ENCODE measurements around the gene ASB7. TPM values are rescaled to one million over a fixed set of nuclear protein-coding genes. Genes with fewer than 3 reads are reported as not detected.
"Not testable (repeated sequence)": the region's sequence is repeated elsewhere in the genome, so short reads cannot be mapped to it uniquely, and the experiment has no call there.

ASB7 gene
- total RNA-seq, 2 experiments from 2014 or later, result 21.1 to 21.5 TPM

- Mint-ChIP-seq H3K9me3 (no peaks in the 10 kb centered on the region), H3K27me3 (no peaks in the 10 kb centered on the region), H3K4me3 (no peak overlapping the region), H3K36me3 (peaks cover 33% of the 10 kb centered on the region), H3K4me1 (peaks cover 27% of the 10 kb centered on the region), H3K27ac (no peak overlapping the region)
- DNase-seq, result no peak
- POLR2A ChIA-PET, result interaction anchor here (0.7 to 1.0 kb wide), 2 partner anchors 24 to 223 kb away, joined by 3 read pairs; no protein-coding TSS in a partner anchor
- no peak for ATAC-seq (ENCODE audit: low read depth)
Measured at GRCh38 chr15:100573526-100573925, 28.9 kb upstream of the ASB7 start.

- H3K9me3 Mint-ChIP-seq, result peaks cover 12% of the 10 kb centered on the region
- POLR2A ChIA-PET, result no interaction called here
- H3K27me3 Mint-ChIP-seq, result no peaks in the 10 kb centered on the region
- H3K4me3 Mint-ChIP-seq, result no peak overlapping the region
- DNase-seq (no peak), ATAC-seq (ENCODE audit: low read depth) (no peak)
- H3K4me1 Mint-ChIP-seq, result peaks cover 13% of the 10 kb centered on the region
- peaks cover 58% of the 10 kb centered on the region for H3K36me3 Mint-ChIP-seq
- peak overlapping the region; percentile 79 for H3K27ac Mint-ChIP-seq
Measured at GRCh38 chr15:100580414-100580813, 22.0 kb upstream of the ASB7 start.

- POLR2A ChIA-PET, result no interaction called here
- ATAC-seq (ENCODE audit: low read depth) (no peak), DNase-seq (no peak)
- Mint-ChIP-seq H3K4me3 (no peak overlapping the region), H3K27ac (no peak overlapping the region), H3K36me3 (peaks cover 68% of the 10 kb centered on the region), H3K27me3 (no peaks in the 10 kb centered on the region), H3K9me3 (peaks cover 8% of the 10 kb centered on the region), H3K4me1 (peaks cover 22% of the 10 kb centered on the region)
Measured at GRCh38 chr15:100588638-100589242, 13.6 kb upstream of the ASB7 start.

- H3K9me3 Mint-ChIP-seq; ATAC-seq (ENCODE audit: low read depth); H3K27ac Mint-ChIP-seq; H3K4me3 Mint-ChIP-seq; POLR2A ChIA-PET; H3K27me3 Mint-ChIP-seq; DNase-seq: not testable (repeated sequence)
- Mint-ChIP-seq H3K36me3 (peaks cover 55% of the 10 kb centered on the region), H3K4me1 (peaks cover 34% of the 10 kb centered on the region)
Measured at GRCh38 chr15:100591163-100591562, 11.2 kb upstream of the ASB7 start.

GRCh38 chr15:100591835-100592234 is 10.6 kb upstream of the ASB7 start:
- ATAC-seq (ENCODE audit: low read depth) (no peak), DNase-seq (no peak)
- peak overlapping the region; percentile 61 for H3K27ac Mint-ChIP-seq
- H3K4me3 Mint-ChIP-seq, result no peak overlapping the region
- peaks cover 53% of the 10 kb centered on the region for H3K36me3 Mint-ChIP-seq
- no peaks in the 10 kb centered on the region for H3K27me3 Mint-ChIP-seq
- peaks cover 37% of the 10 kb centered on the region for H3K4me1 Mint-ChIP-seq
- peaks cover 7% of the 10 kb centered on the region for H3K9me3 Mint-ChIP-seq
- POLR2A ChIA-PET, result no interaction called here

- DNase-seq (no peak), ATAC-seq (ENCODE audit: low read depth) (no peak)
- peak overlapping the region; percentile 23 for H3K4me3 Mint-ChIP-seq
- H3K4me1 Mint-ChIP-seq, result peaks cover 43% of the 10 kb centered on the region
- H3K36me3 Mint-ChIP-seq, result peaks cover 46% of the 10 kb centered on the region
- peak overlapping the region; percentile 77 for H3K27ac Mint-ChIP-seq
- POLR2A ChIA-PET, result interaction anchor here (1.0 kb wide), 1 partner anchor 10 kb away, joined by 3 read pairs; no protein-coding TSS in a partner anchor
- peaks cover 7% of the 10 kb centered on the region for H3K9me3 Mint-ChIP-seq
- no peaks in the 10 kb centered on the region for H3K27me3 Mint-ChIP-seq
Measured at GRCh38 chr15:100592898-100593297, 9.5 kb upstream of the ASB7 start.

- no peak for DNase-seq
- ATAC-seq (ENCODE audit: low read depth), result no peak
- Mint-ChIP-seq H3K27ac (no peak overlapping the region), H3K4me3 (no peak overlapping the region), H3K36me3 (peaks cover 43% of the 10 kb centered on the region), H3K4me1 (peaks cover 46% of the 10 kb centered on the region), H3K27me3 (no peaks in the 10 kb centered on the region), H3K9me3 (peaks cover 7% of the 10 kb centered on the region)
- POLR2A ChIA-PET, result interaction anchor here (1.0 kb wide), 1 partner anchor 10 kb away, joined by 3 read pairs; no protein-coding TSS in a partner anchor
Measured at GRCh38 chr15:100593431-100593830, 9.0 kb upstream of the ASB7 start.

GRCh38 chr15:100595964-100596363 is 6.4 kb upstream of the ASB7 start:
- peak overlapping the region; percentile 96 for H3K27ac Mint-ChIP-seq
- no peak for ATAC-seq (ENCODE audit: low read depth)
- H3K4me1 Mint-ChIP-seq, result peaks cover 60% of the 10 kb centered on the region

GRCh38 chr15:100596792-100597191 is 5.6 kb upstream of the ASB7 start:
- ATAC-seq (ENCODE audit: low read depth), result peak; percentile 86

More at GRCh38 chr15:100595964-100596363, 6.4 kb upstream of the ASB7 start:
- peaks cover 30% of the 10 kb centered on the region for H3K36me3 Mint-ChIP-seq
- H3K27me3 Mint-ChIP-seq, result no peaks in the 10 kb centered on the region
- peak overlapping the region; percentile 83 for H3K4me3 Mint-ChIP-seq
- DNase-seq, result peak; percentile 37
- POLR2A ChIA-PET, result interaction anchor here (0.7 to 3.1 kb wide), 4 partner anchors 8 to 246 kb away, joined by 3 to 9 read pairs (median 5); no protein-coding TSS in a partner anchor
- peaks cover 3% of the 10 kb centered on the region for H3K9me3 Mint-ChIP-seq

GRCh38 chr15:100597862-100598261 is 4.5 kb upstream of the ASB7 start:
- POLR2A ChIA-PET, result interaction anchor here (3.1 kb wide), 1 partner anchor 248 kb away, joined by 9 read pairs; no protein-coding TSS in a partner anchor
- peak overlapping the region; percentile 96 for H3K27ac Mint-ChIP-seq
- peaks cover 51% of the 10 kb centered on the region for H3K4me1 Mint-ChIP-seq
- H3K27me3 Mint-ChIP-seq, result no peaks in the 10 kb centered on the region
- ATAC-seq (ENCODE audit: low read depth), result no peak
- H3K9me3 Mint-ChIP-seq, result no peaks in the 10 kb centered on the region
- H3K4me3 Mint-ChIP-seq, result peak overlapping the region; percentile 83
- H3K36me3 Mint-ChIP-seq, result peaks cover 15% of the 10 kb centered on the region
- DNase-seq, result no peak

More at GRCh38 chr15:100596792-100597191, 5.6 kb upstream of the ASB7 start:
- Mint-ChIP-seq H3K27me3 (no peaks in the 10 kb centered on the region), H3K4me1 (peaks cover 58% of the 10 kb centered on the region), H3K4me3 (peak overlapping the region; percentile 83), H3K27ac (peak overlapping the region; percentile 96), H3K36me3 (peaks cover 23% of the 10 kb centered on the region), H3K9me3 (peaks cover 1% of the 10 kb centered on the region)
- peak; percentile 83 for DNase-seq
- POLR2A ChIA-PET, result interaction anchor here (1.0 to 3.1 kb wide), 4 partner anchors 23 to 266 kb away, joined by 3 to 9 read pairs (median 5); no protein-coding TSS in a partner anchor

GRCh38 chr15:100598655-100599054 is 3.7 kb upstream of the ASB7 start:
- Mint-ChIP-seq H3K27ac (peak overlapping the region; percentile 87), H3K4me1 (peaks cover 48% of the 10 kb centered on the region), H3K4me3 (peak overlapping the region; percentile 58), H3K9me3 (no peaks in the 10 kb centered on the region), H3K36me3 (peaks cover 17% of the 10 kb centered on the region), H3K27me3 (no peaks in the 10 kb centered on the region)
- ATAC-seq (ENCODE audit: low read depth) (no peak), DNase-seq (no peak)
- POLR2A ChIA-PET, result no interaction called here

GRCh38 chr15:100601163-100601562 is 1.2 kb upstream of the ASB7 start:
- H3K9me3 Mint-ChIP-seq, result no peaks in the 10 kb centered on the region
- ATAC-seq (ENCODE audit: low read depth), result no peak
- no peak overlapping the region for H3K27ac Mint-ChIP-seq
- H3K27me3 Mint-ChIP-seq, result no peaks in the 10 kb centered on the region
- DNase-seq, result peak; percentile 53
- H3K4me3 Mint-ChIP-seq, result no peak overlapping the region
- H3K4me1 Mint-ChIP-seq, result peaks cover 46% of the 10 kb centered on the region
- POLR2A ChIA-PET, result interaction anchor here (0.7 to 2.2 kb wide), 2 partner anchors 251 to 271 kb away, joined by 3 to 12 read pairs; no protein-coding TSS in a partner anchor
- peaks cover 23% of the 10 kb centered on the region for H3K36me3 Mint-ChIP-seq

GRCh38 chr15:100601617-100602063 is 749 bp upstream of the ASB7 start:
- ATAC-seq (ENCODE audit: low read depth), result peak; percentile 9
- Mint-ChIP-seq H3K9me3 (no peaks in the 10 kb centered on the region), H3K36me3 (peaks cover 24% of the 10 kb centered on the region), H3K4me3 (no peak overlapping the region), H3K4me1 (peaks cover 46% of the 10 kb centered on the region), H3K27ac (no peak overlapping the region), H3K27me3 (no peaks in the 10 kb centered on the region)
- POLR2A ChIA-PET, result interaction anchor here (0.9 to 2.2 kb wide), 5 partner anchors 251 to 271 kb away, joined by 3 to 12 read pairs (median 4); no protein-coding TSS in a partner anchor
- no peak for DNase-seq

Data from activated naive CD8-positive, alpha-beta T cell treated with anti-CD3 and anti-CD28 coated beads, Interleukin-2, amount 10 ng/mL, durations not matched to agents 7 days and 5 days (primary cell).